ENCODE data around the gene TEX52.

TEX52 gene

DNA sequence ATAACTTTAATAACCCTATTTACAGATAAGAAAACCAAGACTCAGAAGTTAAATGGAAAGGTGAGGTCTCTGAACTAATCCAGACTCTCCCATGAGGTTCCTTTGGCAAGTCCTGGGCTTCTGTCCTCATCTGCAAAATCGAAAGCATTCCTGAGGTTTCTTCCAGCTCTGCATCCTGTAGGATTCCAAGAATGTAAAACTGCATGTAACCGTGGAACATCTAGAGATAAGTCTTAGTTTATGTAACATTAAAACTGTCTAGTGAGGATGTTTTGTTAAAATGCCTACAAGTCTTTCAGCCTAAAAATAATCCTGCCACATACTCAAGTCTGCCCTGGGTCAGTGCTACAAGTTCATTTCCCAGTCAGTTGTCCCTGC lies 51.7 kb downstream of the TEX52 start:
- Histone ChIP-seq H3K9ac (ENCODE audit: low read depth, low read length) (no peak overlapping the region), H3K9me3 (ENCODE audit: control insufficient read depth, insufficient read depth, low read length) (no peaks in the 10 kb centered on the region), H3K36me3 (ENCODE audit: insufficient read depth, low read length) (peaks cover 19% of the 10 kb centered on the region), H3K4me1 (ENCODE audit: insufficient read depth, low read length) (no peaks in the 10 kb centered on the region)

- Histone ChIP-seq H3K36me3 (ENCODE audit: insufficient read depth, low read length) (peaks cover 19% of the 10 kb centered on the region), H3K4me1 (ENCODE audit: insufficient read depth, low read length) (no peaks in the 10 kb centered on the region), H3K9me3 (ENCODE audit: control insufficient read depth, insufficient read depth, low read length) (no peaks in the 10 kb centered on the region), H3K9ac (ENCODE audit: low read depth, low read length) (no peak overlapping the region)
These were observed 52.3 kb downstream of the TEX52 start for GRCh38 chr12:2804393-2805142.

- no peak overlapping the region for H3K9ac ChIP-seq (ENCODE audit: low read depth, low read length)
- H3K4me1 ChIP-seq (ENCODE audit: insufficient read depth, low read length): no peaks in the 10 kb centered on the region
- H3K36me3 ChIP-seq (ENCODE audit: insufficient read depth, low read length): peaks cover 22% of the 10 kb centered on the region
- no peaks in the 10 kb centered on the region for H3K9me3 ChIP-seq (ENCODE audit: control insufficient read depth, insufficient read depth, low read length)
These were observed 53.0 kb downstream of the TEX52 start for GRCh38 chr12:2803635-2804392.

GRCh38 chr12:2801044-2801783 lies 55.6 kb downstream of the TEX52 start:
- peaks cover 30% of the 10 kb centered on the region for H3K36me3 ChIP-seq (ENCODE audit: insufficient read depth, low read length)

GRCh38 chr12:2800046-2800570 lies 56.7 kb downstream of the TEX52 start:
- peaks cover 30% of the 10 kb centered on the region for H3K36me3 ChIP-seq (ENCODE audit: insufficient read depth, low read length)
- no peaks in the 10 kb centered on the region for H3K9me3 ChIP-seq (ENCODE audit: control insufficient read depth, insufficient read depth, low read length)
- peaks cover 5% of the 10 kb centered on the region for H3K4me1 ChIP-seq (ENCODE audit: insufficient read depth, low read length)
- H3K9ac ChIP-seq (ENCODE audit: low read depth, low read length): no peak overlapping the region

More at GRCh38 chr12:2801044-2801783, 55.6 kb downstream of the TEX52 start:
- no peak overlapping the region for H3K9ac ChIP-seq (ENCODE audit: low read depth, low read length)
- peaks cover 5% of the 10 kb centered on the region for H3K4me1 ChIP-seq (ENCODE audit: insufficient read depth, low read length)
- no peaks in the 10 kb centered on the region for H3K9me3 ChIP-seq (ENCODE audit: control insufficient read depth, insufficient read depth, low read length)
